Neuronal stem cell (in vitro differentiated cells): ENCODE data around the gene RMND5B.
"Not testable (repeated sequence)": the region's sequence is repeated elsewhere in the genome, so short reads cannot be mapped to it uniquely, and the experiment has no call there.

Experiments
- DNase-seq: peaks from one replicate; pipeline ENCODE4 v3.0.0-alpha.2; 2013; ENCODE audit warnings: low spot score
- H2AFZ ChIP-seq: one replicate; pipeline ENCODE4 v1.6.1; 2013; ENCODE audit warnings: mild to moderate bottlenecking, low read length, inconsistent platforms
- H2AK5ac ChIP-seq: 2 replicates; pipeline ENCODE4 v1.6.1; 2013; ENCODE audit warnings: low read depth, mild to moderate bottlenecking, inconsistent platforms, low read length, moderate library complexity, mixed read lengths
- H2BK120ac ChIP-seq: 2 replicates; pipeline ENCODE4 v1.6.1; 2013; ENCODE audit warnings: low read depth, mild to moderate bottlenecking, inconsistent platforms, low read length, moderate library complexity, mixed read lengths
- H2BK12ac ChIP-seq: one replicate; pipeline ENCODE4 v1.6.1; 2013; ENCODE audit warnings: low read length, inconsistent platforms
- H2BK15ac ChIP-seq: 2 replicates; pipeline ENCODE4 v1.6.1; 2013; ENCODE audit warnings: mild to moderate bottlenecking, low read length, inconsistent platforms, mixed read lengths
- H2BK5ac ChIP-seq: one replicate; pipeline ENCODE4 v1.6.1; 2013; ENCODE audit warnings: inconsistent platforms, mild to moderate bottlenecking, low read length, moderate library complexity
- H3K14ac ChIP-seq: one replicate; pipeline ENCODE4 v1.6.1; 2013; ENCODE audit warnings: low read length, inconsistent platforms
- H3K18ac ChIP-seq: 2 replicates; pipeline ENCODE4 v1.6.1; 2013; ENCODE audit warnings: low read length, inconsistent platforms
- H3K23ac ChIP-seq: 2 replicates; pipeline ENCODE4 v1.6.1; 2013; ENCODE audit warnings: low read depth, mild to moderate bottlenecking, mixed read lengths, low read length, inconsistent platforms; ENCODE audit not compliant: poor library complexity
- H3K27ac ChIP-seq: replicated peaks from 3 replicates; pipeline ENCODE4 v1.5.1; 2013; ENCODE audit warnings: low read length, inconsistent platforms
- H3K27me3 ChIP-seq, 3 experiments: 2 replicates each; pipeline ENCODE4 v1.6.1; 2013; ENCODE audit warnings: low read length in 3 of 3, mild to moderate bottlenecking in 2 of 3, inconsistent platforms in 1 of 3, low read depth in 1 of 3, mixed read lengths in 1 of 3, moderate library complexity in 1 of 3; ENCODE audit not compliant: control insufficient read depth in 3 of 3, insufficient read depth in 3 of 3
- H3K36me3 ChIP-seq, 2 donors: replicated peaks in 1 of 2; 2 replicates each; pipeline ENCODE4 v1.6.1; 2013; ENCODE audit warnings: low read length in 2 of 2; ENCODE audit not compliant: control insufficient read depth in 2 of 2, insufficient read depth in 2 of 2
- H3K4ac ChIP-seq: 2 replicates; pipeline ENCODE4 v1.6.1; 2013; ENCODE audit warnings: inconsistent platforms, mild to moderate bottlenecking, low read length, moderate library complexity
- H3K4me1 ChIP-seq, 2 donors: 1 replicate in 1 of 2; 2 replicates in 1 of 2; pipeline ENCODE4 v1.6.1; 2013; ENCODE audit warnings: low read length in 2 of 2, low read depth in 1 of 2; ENCODE audit not compliant: control insufficient read depth in 2 of 2, insufficient read depth in 1 of 2
- H3K4me2 ChIP-seq: one replicate; pipeline ENCODE4 v1.6.1; 2013; ENCODE audit warnings: mild to moderate bottlenecking, low read length, inconsistent platforms; ENCODE audit not compliant: insufficient read depth, poor library complexity, severe bottlenecking
- H3K4me3 ChIP-seq, 2 donors: 2 replicates each; pipeline ENCODE4 v1.5.1; 2013; ENCODE audit warnings: low read length in 2 of 2, mild to moderate bottlenecking in 2 of 2, inconsistent platforms in 1 of 2, moderate library complexity in 1 of 2
- H3K79me1 ChIP-seq: one replicate; pipeline ENCODE4 v1.6.1; 2013; ENCODE audit warnings: low read depth, mild to moderate bottlenecking, inconsistent platforms, low read length, moderate library complexity
- H3K9ac ChIP-seq: one replicate; pipeline ENCODE4 v1.6.1; 2013; ENCODE audit warnings: mild to moderate bottlenecking, low read depth, low read length, inconsistent platforms; ENCODE audit not compliant: poor library complexity
- H3K9me3 ChIP-seq, 2 donors: replicated peaks in 1 of 2; 2 replicates each; pipeline versions ENCODE3 to v1.6.1; 2013; ENCODE audit warnings: low read length in 2 of 2, mild to moderate bottlenecking in 2 of 2, inconsistent platforms in 1 of 2, low read depth in 1 of 2, mixed read lengths in 1 of 2, moderate library complexity in 1 of 2; ENCODE audit not compliant: control insufficient read depth in 2 of 2, insufficient read depth in 1 of 2
- H4K8ac ChIP-seq: one replicate; pipeline ENCODE4 v1.6.1; 2013; ENCODE audit warnings: low read depth, mild to moderate bottlenecking, inconsistent platforms, low read length, moderate library complexity
- H4K91ac ChIP-seq: one replicate; pipeline ENCODE4 v1.6.1; 2013; ENCODE audit warnings: low read length, low read depth, mild to moderate bottlenecking, inconsistent platforms; ENCODE audit not compliant: poor library complexity
- WGBS, 2 donors: extraction: QIAGEN DNeasy Blood & Tissue Kit; methylation state at CpG; one replicate each; pipeline ENCODE4 v1.1.7; 2013; ENCODE audit warnings: missing lambda C conversion rate in 2 of 2, mixed read lengths in 1 of 2; ENCODE audit not compliant: insufficient read length in 2 of 2, insufficient replicate concordance in 1 of 2; ENCODE audit errors: extremely low coverage in 2 of 2; 5-methylcytosine and 5-hydroxymethylcytosine counted together

RMND5B gene

GRCh38 chr5:178196281-178196812 lies 65.5 kb downstream of the RMND5B start:
- H2BK12ac ChIP-seq, result no peak overlapping the region
- H3K36me3 ChIP-seq, result no peaks in the 10 kb centered on the region
- H3K4me3 ChIP-seq, result no peak overlapping the region
- no peak overlapping the region for H2AK5ac ChIP-seq
- H3K27me3 ChIP-seq, result peaks cover 0 to 20% (median 0%) of the 10 kb centered on the region in 3 experiments
- no peak overlapping the region for H3K4ac ChIP-seq
- no peak overlapping the region for H2BK120ac ChIP-seq
- H4K91ac ChIP-seq, result no peak overlapping the region
- H4K8ac ChIP-seq, result no peak overlapping the region
- peaks cover 3 to 9% of the 10 kb centered on the region in 2 donors for H3K4me1 ChIP-seq
- peak overlapping the region; percentile 19 for H3K4me2 ChIP-seq
- no CpG with 5 or more reads among the region's 7 CpGs for WGBS, 2 donors
- H3K23ac ChIP-seq, result no peak overlapping the region
- no peak overlapping the region for H3K14ac ChIP-seq
- H3K79me1 ChIP-seq, result no peaks in the 10 kb centered on the region
- H3K9me3 ChIP-seq, result peaks cover 0 to 4% of the 10 kb centered on the region in 2 donors
- no peak overlapping the region for H2BK15ac ChIP-seq
- H2AFZ ChIP-seq, result peak overlapping the region; percentile 70
- no peak overlapping the region for H3K18ac ChIP-seq
- no peak overlapping the region for H3K9ac ChIP-seq
- H3K27ac ChIP-seq, result peak overlapping the region; percentile 32
- no peak overlapping the region for H2BK5ac ChIP-seq
- DNase-seq, result no peak

- Histone ChIP-seq H2BK5ac (no peak overlapping the region), H3K4me1 (peaks cover 3 to 9% of the 10 kb centered on the region in 2 donors), H2BK15ac (no peak overlapping the region), H3K4me3 (no peak overlapping the region), H4K8ac (no peak overlapping the region), H3K36me3 (no peaks in the 10 kb centered on the region), H3K79me1 (no peaks in the 10 kb centered on the region), H3K14ac (no peak overlapping the region), H3K27me3 (peaks cover 0 to 20% (median 0%) of the 10 kb centered on the region in 3 experiments), H3K9me3 (peaks cover 0 to 4% of the 10 kb centered on the region in 2 donors), H3K18ac (no peak overlapping the region), H2AK5ac (no peak overlapping the region), H2BK120ac (no peak overlapping the region), H3K27ac (no peak overlapping the region), H2AFZ (no peak overlapping the region), H3K23ac (no peak overlapping the region), H3K4ac (no peak overlapping the region), H3K4me2 (no peak overlapping the region), H3K9ac (no peak overlapping the region), H2BK12ac (no peak overlapping the region), H4K91ac (no peak overlapping the region)
- no CpG with 5 or more reads among the region's 8 CpGs for WGBS, 2 donors
- DNase-seq, result no peak
Measured at GRCh38 chr5:178196986-178197385, 66.2 kb downstream of the RMND5B start.

GRCh38 chr5:178198151-178198550 lies 67.3 kb downstream of the RMND5B start:
- not testable (repeated sequence) for H3K14ac ChIP-seq, H3K9me3 ChIP-seq, H3K18ac ChIP-seq, H3K23ac ChIP-seq, H2AFZ ChIP-seq, H3K4me2 ChIP-seq, DNase-seq, H4K91ac ChIP-seq, H3K79me1 ChIP-seq, H2BK5ac ChIP-seq, H2BK120ac ChIP-seq, H3K27ac ChIP-seq, H3K4me3 ChIP-seq, H2BK12ac ChIP-seq, H2AK5ac ChIP-seq, H3K4ac ChIP-seq, H3K9ac ChIP-seq, H4K8ac ChIP-seq, H3K4me1 ChIP-seq, H2BK15ac ChIP-seq, H3K36me3 ChIP-seq
- H3K27me3 ChIP-seq, result peaks cover 0 to 19% (median 0%) of the 10 kb centered on the region in 3 experiments
- no CpG with 5 or more reads among the region's 11 CpGs for WGBS, 2 donors

GRCh38 chr5:178198706-178199105 lies 67.9 kb downstream of the RMND5B start:
- Histone ChIP-seq H3K36me3 (no peaks in the 10 kb centered on the region), H3K4ac (no peak overlapping the region), H3K9me3 (no peaks in the 10 kb centered on the region), H2BK12ac (no peak overlapping the region), H3K23ac (no peak overlapping the region), H3K4me3 (no peak overlapping the region), H2BK5ac (no peak overlapping the region), H3K4me1 (peaks cover 3 to 9% of the 10 kb centered on the region in 2 donors), H4K8ac (no peak overlapping the region), H2AK5ac (no peak overlapping the region), H3K27me3 (peaks cover 0 to 15% (median 0%) of the 10 kb centered on the region in 3 experiments), H4K91ac (no peak overlapping the region), H3K14ac (no peak overlapping the region), H3K4me2 (no peak overlapping the region), H3K79me1 (no peaks in the 10 kb centered on the region), H2BK120ac (no peak overlapping the region), H3K18ac (no peak overlapping the region), H2BK15ac (no peak overlapping the region), H2AFZ (no peak overlapping the region), H3K9ac (no peak overlapping the region), H3K27ac (no peak overlapping the region)
- no peak for DNase-seq
- no CpG with 5 or more reads among the region's 11 CpGs for WGBS, 2 donors
